CD14-positive monocyte (primary cell): ENCODE results near the gene MYO5C. TPM values are rescaled to one million over a fixed set of nuclear protein-coding genes. Genes with fewer than 3 reads are reported as not detected.
"Not testable (repeated sequence)": the region's sequence is repeated elsewhere in the genome, so short reads cannot be mapped to it uniquely, and the experiment has no call there.

Experiments used
- DNase-seq, 3 donors: peaks; one replicate each; pipeline ENCODE4 v3.0.0-alpha.2; 2011 to 2022
- H2AFZ ChIP-seq: 2 replicates; pipeline ENCODE4 v1.6.0; 2012; ENCODE audit warnings: mild to moderate bottlenecking, low read depth, low read length, inconsistent platforms; ENCODE audit not compliant: insufficient read depth, poor library complexity, severe bottlenecking
- H3K27ac ChIP-seq, 2 donors: 1 replicate in 1 of 2; 2 replicates in 1 of 2; pipeline ENCODE4 v1.5.1; 2012 to 2013; ENCODE audit warnings: low read length in 2 of 2, control low read depth in 1 of 2, inconsistent platforms in 1 of 2, low read depth in 1 of 2, mild to moderate bottlenecking in 1 of 2
- H3K27me3 ChIP-seq, 2 donors: one replicate each; pipeline versions ENCODE4 v1.6.0 to v1.6.1; 2011 to 2013; ENCODE audit warnings: low read length in 2 of 2; ENCODE audit not compliant: control insufficient read depth in 2 of 2, insufficient read depth in 2 of 2
- H3K36me3 ChIP-seq, 2 donors: replicated peaks in 1 of 2; 1 replicate in 1 of 2; 2 replicates in 1 of 2; pipeline versions ENCODE4 v1.5.1 to v1.6.1; 2012 to 2013; ENCODE audit warnings: low read length in 2 of 2, control low read depth in 1 of 2, inconsistent platforms in 1 of 2, mild to moderate bottlenecking in 1 of 2; ENCODE audit not compliant: insufficient read depth in 2 of 2, control insufficient read depth in 1 of 2
- H3K4me1 ChIP-seq, 2 donors: 1 replicate in 1 of 2; 2 replicates in 1 of 2; pipeline versions ENCODE4 v1.5.1 to v1.6.1; 2012 to 2013; ENCODE audit warnings: low read length in 2 of 2, control low read depth in 1 of 2, inconsistent platforms in 1 of 2, mild to moderate bottlenecking in 1 of 2, moderate library complexity in 1 of 2; ENCODE audit not compliant: insufficient read depth in 2 of 2, control insufficient read depth in 1 of 2
- H3K4me2 ChIP-seq: replicated peaks from 2 replicates; pipeline ENCODE3; 2012; ENCODE audit warnings: low read length, moderate library complexity, mild to moderate bottlenecking; ENCODE audit not compliant: poor library complexity, severe bottlenecking; ENCODE audit errors: extremely low read depth
- H3K4me3 ChIP-seq, 3 experiments: fragments of 200-600 bp in 1 of 3; sonication (generic) in 1 of 3; replicated peaks in 1 of 3; 1 replicate in 2 of 3; 2 replicates in 1 of 3; pipeline ENCODE4 v1.5.1; 2011 to 2013; ENCODE audit warnings: low read length in 3 of 3, mild to moderate bottlenecking in 3 of 3, control low read depth in 2 of 3, low read depth in 2 of 3, inconsistent platforms in 1 of 3, moderate library complexity in 1 of 3
- H3K79me2 ChIP-seq: 2 replicates; pipeline ENCODE4 v1.6.0; 2012; ENCODE audit warnings: mild to moderate bottlenecking, control low read depth, inconsistent platforms, low read length, moderate library complexity; ENCODE audit not compliant: insufficient read depth
- H3K9ac ChIP-seq: 2 replicates; pipeline ENCODE4 v1.6.0; 2017; ENCODE audit warnings: low read length, mild to moderate bottlenecking; ENCODE audit not compliant: insufficient read depth, poor library complexity, severe bottlenecking
- H3K9me3 ChIP-seq, 2 donors: replicated peaks in 1 of 2; 1 replicate in 1 of 2; 2 replicates in 1 of 2; pipeline versions ENCODE4 v1.5.1 to v1.6.1; 2012 to 2013; ENCODE audit warnings: low read length in 2 of 2, control low read depth in 1 of 2; ENCODE audit not compliant: control insufficient read depth in 1 of 2, insufficient read depth in 1 of 2
- H4K20me1 ChIP-seq: 2 replicates; pipeline ENCODE4 v1.6.0; 2012; ENCODE audit warnings: mild to moderate bottlenecking, low read length, control low read depth, moderate library complexity; ENCODE audit not compliant: insufficient read depth
- H3K27ac Mint-ChIP-seq, 7 donors: one replicate each; pipeline ENCODE4 v1.8.0; 2020; ENCODE audit warnings: mild to moderate bottlenecking in 7 of 7, mixed read lengths in 7 of 7, moderate library complexity in 6 of 7, inconsistent platforms in 2 of 7
- H3K27me3 Mint-ChIP-seq, 3 donors: one replicate each; pipeline ENCODE4 v1.8.0; 2021 to 2022; ENCODE audit warnings: low read depth in 3 of 3, mild to moderate bottlenecking in 3 of 3, mixed read lengths in 3 of 3, moderate library complexity in 3 of 3, inconsistent platforms in 1 of 3
- H3K36me3 Mint-ChIP-seq, 2 donors: one replicate each; pipeline ENCODE4 v1.8.0; 2020; ENCODE audit warnings: mixed read lengths in 2 of 2, inconsistent platforms in 1 of 2, mild to moderate bottlenecking in 1 of 2
- H3K4me1 Mint-ChIP-seq: one replicate; pipeline ENCODE4 v1.8.0; 2020; ENCODE audit warnings: mild to moderate bottlenecking, mixed read lengths
- H3K4me3 Mint-ChIP-seq, 2 donors: one replicate each; pipeline ENCODE4 v1.8.0; 2020; ENCODE audit warnings: mild to moderate bottlenecking in 2 of 2, mixed read lengths in 2 of 2, moderate library complexity in 1 of 2
- H3K9me3 Mint-ChIP-seq, 7 donors: one replicate each; pipeline ENCODE4 v1.8.0; 2020 to 2022; ENCODE audit warnings: mixed read lengths in 7 of 7, mild to moderate bottlenecking in 6 of 7, moderate library complexity in 6 of 7, inconsistent platforms in 2 of 7
- CTCF ChIP-seq: fragments of 200-600 bp; IDR thresholded peaks from one replicate; pipeline ENCODE4 v1.8.0; 2022; ENCODE audit warnings: antibody characterized with exemption, mild to moderate bottlenecking
- WGBS: methylation state at CpG from one replicate; pipeline ENCODE4 v1.1.5; 2013; ENCODE audit warnings: missing lambda C conversion rate; ENCODE audit not compliant: insufficient coverage; 5-methylcytosine and 5-hydroxymethylcytosine counted together
- intact Hi-C, 2 donors: fragments of 100-400 bp; cut with micrococcal nuclease; formaldehyde crosslinking; loops; one replicate each; pipeline versions ENCODE4 v1.15.0 to v1.15.1; 2023
- polyA plus RNA-seq, 3 donors: library from polyadenylated mRNA; depleted of rRNA in 1 of 3; unstranded in 2 of 3; stranded (reverse) in 1 of 3; fragments of 300-500 nt in 2 of 3; fragments of >200 nt in 1 of 3; fragmentation: Illumina TruSeq in 2 of 3; gene quantifications; 1 replicate in 2 of 3; 2 replicates in 1 of 3; pipeline ENCODE4 v1.2.3, GENCODE V29; 2012 to 2021

The MYO5C gene
- polyA plus RNA-seq, 3 donors, result 0.20 TPM; not detected in 2

DNA sequence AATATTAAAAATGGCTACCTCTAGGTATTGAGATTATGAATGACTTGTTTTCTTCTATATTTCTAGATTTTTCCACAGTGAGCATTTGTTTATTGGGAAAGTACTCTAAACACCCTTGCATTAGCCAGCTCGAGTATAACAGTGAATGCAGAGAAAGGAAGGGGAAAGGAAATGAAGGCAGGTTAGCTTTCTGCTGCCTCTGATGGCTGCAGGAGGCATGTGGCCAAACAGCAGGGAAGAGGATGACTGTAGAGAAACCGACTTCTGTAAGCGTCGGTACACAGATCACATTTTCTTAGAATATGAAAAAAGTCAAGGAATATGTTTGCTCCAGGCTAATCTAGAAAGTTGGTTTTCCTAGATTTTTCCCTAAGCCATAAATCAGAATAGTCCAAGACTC, 124.2 kb downstream of the MYO5C start:
- no peaks in the 10 kb centered on the region for H4K20me1 ChIP-seq

GRCh38 chr15:52170199-52170598, 125.4 kb downstream of the MYO5C start:
- H3K36me3 ChIP-seq, H3K27ac Mint-ChIP-seq, H3K9me3 Mint-ChIP-seq, H3K9me3 ChIP-seq, H3K27ac ChIP-seq, H2AFZ ChIP-seq, H3K4me2 ChIP-seq, intact Hi-C loops, H3K27me3 Mint-ChIP-seq, H3K4me1 Mint-ChIP-seq, H3K4me3 Mint-ChIP-seq, H3K79me2 ChIP-seq, H3K27me3 ChIP-seq, DNase-seq, H3K4me1 ChIP-seq, H4K20me1 ChIP-seq, H3K4me3 ChIP-seq, H3K9ac ChIP-seq, H3K36me3 Mint-ChIP-seq: not testable (repeated sequence)
- no CpG with 5 or more reads among the region's 3 CpGs for WGBS

More for the DNA sequence above, 124.2 kb downstream of the MYO5C start:
- peaks cover 2% of the 10 kb centered on the region for H3K4me1 Mint-ChIP-seq
- Histone ChIP-seq H3K36me3 (no peaks in the 10 kb centered on the region), H2AFZ (no peak overlapping the region), H3K27ac (no peak overlapping the region), H3K27me3 (no peaks in the 10 kb centered on the region), H3K4me3 (no peak overlapping the region), H3K4me1 (no peaks in the 10 kb centered on the region), H3K4me2 (no peak overlapping the region), H3K9me3 (no peaks in the 10 kb centered on the region), H3K79me2 (no peaks in the 10 kb centered on the region), H3K9ac (no peak overlapping the region)
- H3K27me3 Mint-ChIP-seq, result peaks cover 0 to 2% (median 0%) of the 10 kb centered on the region in 3 donors
- no CpG with 5 or more reads among the region's 4 CpGs for WGBS
- no peak overlapping the region for H3K27ac Mint-ChIP-seq
- no peaks in the 10 kb centered on the region for H3K36me3 Mint-ChIP-seq
- TF ChIP-seq CTCF, result no peak
- intact Hi-C loops, result no loop called here
- H3K9me3 Mint-ChIP-seq, result peaks cover 0 to 4% (median 0%) of the 10 kb centered on the region in 7 donors
- no peak overlapping the region for H3K4me3 Mint-ChIP-seq
- DNase-seq, result no peak

DNA sequence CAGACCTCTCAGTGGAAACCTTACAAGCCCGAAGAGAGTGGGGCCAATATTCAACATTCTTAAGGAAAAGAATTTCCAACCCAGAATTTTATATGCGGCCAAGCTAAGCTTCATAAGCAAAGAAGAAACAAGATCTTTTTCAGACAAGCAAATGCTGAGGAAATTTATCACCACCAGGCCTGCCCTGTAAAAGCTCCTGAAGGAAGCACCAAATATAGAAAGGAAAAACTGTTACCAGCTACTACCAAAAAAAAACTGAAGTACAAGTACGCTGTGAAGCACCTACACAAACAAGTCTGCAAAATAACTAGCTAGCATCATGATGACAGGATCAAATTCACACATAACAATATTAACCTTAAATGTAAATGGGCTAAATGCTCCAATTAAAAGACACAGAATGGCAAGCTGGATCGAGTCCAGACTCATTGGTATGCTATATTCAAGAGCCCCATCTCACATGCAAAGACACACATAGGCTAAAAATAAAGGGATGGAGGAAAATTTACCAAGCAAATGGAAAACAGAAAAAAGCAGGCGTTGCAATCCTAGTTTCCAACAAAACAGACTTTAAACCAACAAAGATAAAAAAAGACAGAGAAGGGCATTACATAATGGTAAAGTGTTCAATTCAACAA, 130.0 kb downstream of the MYO5C start:
- no CpG with 5 or more reads among the region's 5 CpGs for WGBS
- H3K36me3 ChIP-seq, H2AFZ ChIP-seq, H3K4me2 ChIP-seq, H3K27ac Mint-ChIP-seq, H3K9me3 ChIP-seq, H3K27me3 ChIP-seq, H3K79me2 ChIP-seq, intact Hi-C loops, H3K4me3 Mint-ChIP-seq, H3K9me3 Mint-ChIP-seq, H3K9ac ChIP-seq, H3K4me1 ChIP-seq, DNase-seq, H3K36me3 Mint-ChIP-seq, H3K4me1 Mint-ChIP-seq, H4K20me1 ChIP-seq, H3K4me3 ChIP-seq, H3K27ac ChIP-seq, H3K27me3 Mint-ChIP-seq: not testable (repeated sequence)
